ENCODE measurements around the gene UBL7.

Gene UBL7

GRCh38 chr15:74413350-74414080 is 47.4 kb downstream of the UBL7 start:
- no peaks in the 10 kb centered on the region for H3K36me3 ChIP-seq (ENCODE audit: control insufficient read depth, low read length)

GRCh38 chr15:74412159-74412558 is 48.8 kb downstream of the UBL7 start:
- Histone ChIP-seq H4K20me1 (ENCODE audit: control insufficient read depth, insufficient read depth, low read depth, low read length) (peaks cover 20% of the 10 kb centered on the region; the same call in 1 of the 2 replicates), H3K9me2 (replicated peaks; ENCODE audit: control insufficient read depth, low read length) (no peaks in the 10 kb centered on the region), H3K27me3 (ENCODE audit: control insufficient read depth, low read length) (peaks cover 91% of the 10 kb centered on the region), H3F3A (ENCODE audit: control insufficient read depth, insufficient read depth) (no peaks in the 10 kb centered on the region), H3K4me3 (ENCODE audit: low read length) (no peak overlapping the region), H3K9me3 (ENCODE audit: control insufficient read depth, insufficient read depth, low read length) (no peaks in the 10 kb centered on the region), H3K36me3 (ENCODE audit: control insufficient read depth, low read length) (no peaks in the 10 kb centered on the region), H3K27ac (ENCODE audit: low read depth, low read length) (no peak overlapping the region), H3K4me1 (ENCODE audit: control insufficient read depth, low read length) (no peaks in the 10 kb centered on the region), H3K4me2 (ENCODE audit: low read length) (no peak overlapping the region), H3K79me2 (ENCODE audit: control insufficient read depth, low read length) (no peaks in the 10 kb centered on the region)
- no peak for TF ChIP-seq CTCF (IDR thresholded peaks at IDR 0.05; ENCODE audit: low read depth, low read length, poor library complexity, severe bottlenecking)
- no peak for TF ChIP-seq EZH2phosphoT487 (IDR thresholded peaks at IDR 0.05; ENCODE audit: borderline replicate concordance, low read length)

More at GRCh38 chr15:74413350-74414080, 47.4 kb downstream of the UBL7 start:
- no peaks in the 10 kb centered on the region for H3F3A ChIP-seq (ENCODE audit: control insufficient read depth, insufficient read depth)
- no peak overlapping the region for H3K27ac ChIP-seq (ENCODE audit: low read depth, low read length)
- H3K4me1 ChIP-seq (ENCODE audit: control insufficient read depth, low read length) = no peaks in the 10 kb centered on the region
- no peaks in the 10 kb centered on the region for H3K9me3 ChIP-seq (ENCODE audit: control insufficient read depth, insufficient read depth, low read length)
- no peak for TF ChIP-seq CTCF (IDR thresholded peaks at IDR 0.05; ENCODE audit: low read depth, low read length, poor library complexity, severe bottlenecking)
- TF ChIP-seq EZH2phosphoT487 (IDR thresholded peaks at IDR 0.05; ENCODE audit: borderline replicate concordance, low read length) = no peak
- no peak overlapping the region for H3K4me2 ChIP-seq (ENCODE audit: low read length)
- H3K27me3 ChIP-seq (ENCODE audit: control insufficient read depth, low read length) = peaks cover 91% of the 10 kb centered on the region
- no peaks in the 10 kb centered on the region for H3K79me2 ChIP-seq (ENCODE audit: control insufficient read depth, low read length)
- peaks cover 22% of the 10 kb centered on the region for H4K20me1 ChIP-seq (ENCODE audit: control insufficient read depth, insufficient read depth, low read depth, low read length)
- H3K9me2 ChIP-seq (replicated peaks; ENCODE audit: control insufficient read depth, low read length) = no peaks in the 10 kb centered on the region
- H3K4me3 ChIP-seq (ENCODE audit: low read length) = no peak overlapping the region

- TF ChIP-seq CTCF (IDR thresholded peaks at IDR 0.05; ENCODE audit: low read depth, low read length, poor library complexity, severe bottlenecking) (no peak), EZH2phosphoT487 (IDR thresholded peaks at IDR 0.05; ENCODE audit: borderline replicate concordance, low read length) (no peak)
- no peak overlapping the region for H3K4me2 ChIP-seq (ENCODE audit: low read length)
- H3K4me1 ChIP-seq (ENCODE audit: control insufficient read depth, low read length) = no peaks in the 10 kb centered on the region
- no peaks in the 10 kb centered on the region for H3K9me3 ChIP-seq (ENCODE audit: control insufficient read depth, insufficient read depth, low read length)
- no peak overlapping the region for H3K27ac ChIP-seq (ENCODE audit: low read depth, low read length)
- no peaks in the 10 kb centered on the region for H3K9me2 ChIP-seq (replicated peaks; ENCODE audit: control insufficient read depth, low read length)
- H3F3A ChIP-seq (ENCODE audit: control insufficient read depth, insufficient read depth) = no peaks in the 10 kb centered on the region
- H4K20me1 ChIP-seq (ENCODE audit: control insufficient read depth, insufficient read depth, low read depth, low read length) = peaks cover 24% of the 10 kb centered on the region
- no peaks in the 10 kb centered on the region for H3K79me2 ChIP-seq (ENCODE audit: control insufficient read depth, low read length)
- no peak overlapping the region for H3K4me3 ChIP-seq (ENCODE audit: low read length)
- H3K27me3 ChIP-seq (ENCODE audit: control insufficient read depth, low read length) = peaks cover 91% of the 10 kb centered on the region
- no peaks in the 10 kb centered on the region for H3K36me3 ChIP-seq (ENCODE audit: control insufficient read depth, low read length)
Measured at GRCh38 chr15:74411686-74412085, 49.3 kb downstream of the UBL7 start.
